Measurements from ENCODE around the gene SLCO1B1.

GRCh38 chr12:21220266-21220665 lies 89.3 kb downstream of the SLCO1B1 start:
- TF ChIP-seq POLR2A (IDR thresholded peaks at IDR 0.05) (no peak), CTCF (IDR thresholded peaks at IDR 0.05) (no peak), EP300 (IDR thresholded peaks at IDR 0.05) (no peak), POLR2AphosphoS5 (IDR thresholded peaks at IDR 0.05) (no peak)
